H9 (cell line): Measurements from ENCODE around the gene THSD7A. TPM values are rescaled to one million over a fixed set of nuclear protein-coding genes. Genes with fewer than 3 reads are reported as not detected.

Source experiments
- DNase-seq: peaks from one replicate; pipeline ENCODE4 v3.0.0-alpha.2; 2017
- H2AFZ ChIP-seq: one replicate; pipeline ENCODE4 v1.6.1; 2013; ENCODE audit warnings: mild to moderate bottlenecking, low read length, control low read depth, moderate library complexity
- H2AK5ac ChIP-seq: 2 replicates; pipeline ENCODE4 v1.6.1; 2013; ENCODE audit warnings: low read length, control low read depth, mixed read lengths; ENCODE audit not compliant: insufficient read length
- H2BK120ac ChIP-seq: one replicate; pipeline ENCODE4 v1.6.1; 2013; ENCODE audit warnings: low read depth, mild to moderate bottlenecking, low read length, control low read depth, inconsistent platforms; ENCODE audit not compliant: poor library complexity, severe bottlenecking
- H2BK12ac ChIP-seq: 2 replicates; pipeline ENCODE4 v1.6.1; 2013; ENCODE audit warnings: low read length, control low read depth, mixed read lengths, low read depth; ENCODE audit not compliant: insufficient read length
- H2BK15ac ChIP-seq: 2 replicates; pipeline ENCODE4 v1.6.1; 2013; ENCODE audit warnings: low read depth, low read length, control low read depth
- H2BK20ac ChIP-seq: one replicate; pipeline ENCODE4 v1.6.1; 2013; ENCODE audit warnings: low read depth, mild to moderate bottlenecking, low read length, control low read depth, inconsistent platforms; ENCODE audit not compliant: poor library complexity, severe bottlenecking
- H2BK5ac ChIP-seq: 2 replicates; pipeline ENCODE4 v1.6.1; 2013; ENCODE audit warnings: low read length, control low read depth, mixed read lengths; ENCODE audit not compliant: insufficient read length
- H3K14ac ChIP-seq: 2 replicates; pipeline ENCODE4 v1.6.1; 2013; ENCODE audit warnings: low read length, control low read depth; ENCODE audit not compliant: insufficient read depth
- H3K18ac ChIP-seq: 2 replicates; pipeline ENCODE4 v1.6.1; 2013; ENCODE audit warnings: low read depth, mild to moderate bottlenecking, mixed read lengths, low read length, control low read depth; ENCODE audit not compliant: insufficient read length
- H3K23ac ChIP-seq: 2 replicates; pipeline ENCODE4 v1.6.1; 2013; ENCODE audit warnings: low read length, control low read depth, mixed read lengths, low read depth; ENCODE audit not compliant: insufficient read length
- H3K23me2 ChIP-seq: 2 replicates; pipeline ENCODE4 v1.6.1; 2013; ENCODE audit warnings: low read depth, mild to moderate bottlenecking, mixed read lengths, low read length, control low read depth; ENCODE audit not compliant: insufficient read length, poor library complexity, severe bottlenecking
- H3K27ac ChIP-seq: 2 replicates; pipeline ENCODE4 v1.5.1; 2013; ENCODE audit warnings: low read length, control low read depth, mixed read lengths, low read depth; ENCODE audit not compliant: insufficient read length
- H3K27me3 ChIP-seq: 2 replicates; pipeline ENCODE4 v1.6.1; 2013; ENCODE audit warnings: low read length, control low read depth, inconsistent platforms; ENCODE audit not compliant: insufficient read depth
- H3K4ac ChIP-seq: 2 replicates; pipeline ENCODE4 v1.6.1; 2013; ENCODE audit warnings: low read depth, mild to moderate bottlenecking, control low read depth, inconsistent platforms, low read length, moderate library complexity
- H3K4me1 ChIP-seq: 2 replicates; pipeline ENCODE4 v1.6.1; 2013; ENCODE audit warnings: low read length, control low read depth, inconsistent platforms; ENCODE audit not compliant: insufficient read depth
- H3K4me2 ChIP-seq: 2 replicates; pipeline ENCODE4 v1.6.1; 2013; ENCODE audit warnings: low read length, control low read depth, mixed read lengths; ENCODE audit not compliant: insufficient read length, insufficient read depth
- H3K56ac ChIP-seq: 2 replicates; pipeline ENCODE4 v1.6.1; 2013; ENCODE audit warnings: low read depth, mild to moderate bottlenecking, mixed read lengths, low read length, control low read depth; ENCODE audit not compliant: insufficient read length
- H3K79me1 ChIP-seq: 2 replicates; pipeline ENCODE4 v1.6.1; 2013; ENCODE audit warnings: low read depth, mild to moderate bottlenecking, moderate library complexity, low read length, control low read depth, inconsistent platforms; ENCODE audit not compliant: insufficient read depth, poor library complexity, severe bottlenecking
- H3K79me2 ChIP-seq: 2 replicates; pipeline ENCODE4 v1.6.1; 2013; ENCODE audit warnings: low read length, control low read depth, inconsistent platforms; ENCODE audit not compliant: insufficient read depth
- H3K9ac ChIP-seq: 2 replicates; pipeline ENCODE4 v1.6.1; 2013; ENCODE audit warnings: low read length, control low read depth, mixed read lengths; ENCODE audit not compliant: insufficient read length; ENCODE audit errors: extremely low read depth
- H3K9me3 ChIP-seq: one replicate; pipeline ENCODE4 v1.6.1; 2013; ENCODE audit warnings: low read depth, low read length, inconsistent platforms; ENCODE audit not compliant: control insufficient read depth
- H3T11ph ChIP-seq: one replicate; pipeline ENCODE4 v1.6.1; 2013; ENCODE audit warnings: mild to moderate bottlenecking, low read length, control low read depth, inconsistent platforms
- H4K20me1 ChIP-seq: one replicate; pipeline ENCODE4 v1.6.1; 2013; ENCODE audit not compliant: control insufficient read depth, insufficient read length, insufficient read depth
- H4K5ac ChIP-seq: 2 replicates; pipeline ENCODE4 v1.6.1; 2013; ENCODE audit warnings: low read depth, mild to moderate bottlenecking, mixed read lengths, low read length, control low read depth; ENCODE audit not compliant: insufficient read length
- H4K8ac ChIP-seq: replicated peaks from 2 replicates; pipeline ENCODE4 v1.6.1; 2013; ENCODE audit warnings: low read length, control low read depth, mixed read lengths, low read depth; ENCODE audit not compliant: insufficient read length
- H4K91ac ChIP-seq: 2 replicates; pipeline ENCODE4 v1.6.1; 2013; ENCODE audit warnings: low read depth, mild to moderate bottlenecking, moderate library complexity, mixed read lengths, low read length, control low read depth; ENCODE audit not compliant: insufficient read length
- H3K27ac Mint-ChIP-seq, 3 experiments: 2 replicates in 2 of 3; 3 replicates in 1 of 3; pipeline ENCODE4 v1.8.0; 2020 to 2021; ENCODE audit warnings: mixed read lengths in 3 of 3, mild to moderate bottlenecking in 1 of 3, moderate library complexity in 1 of 3
- H3K27me3 Mint-ChIP-seq: 2 replicates; pipeline ENCODE4 v1.8.0; 2021; ENCODE audit warnings: low read depth, mild to moderate bottlenecking, moderate library complexity, mixed read lengths
- H3K36me3 Mint-ChIP-seq, 3 experiments: 2 replicates in 2 of 3; 3 replicates in 1 of 3; pipeline ENCODE4 v1.8.0; 2020 to 2021; ENCODE audit warnings: low read depth in 3 of 3, mixed read lengths in 3 of 3; ENCODE audit not compliant: insufficient read depth in 1 of 3
- H3K4me1 Mint-ChIP-seq, 2 experiments: 2 replicates each; pipeline ENCODE4 v1.8.0; 2020; ENCODE audit warnings: mixed read lengths in 2 of 2
- H3K4me3 Mint-ChIP-seq, 2 experiments: 2 replicates in 1 of 2; 3 replicates in 1 of 2; pipeline ENCODE4 v1.8.0; 2020 to 2021; ENCODE audit warnings: mild to moderate bottlenecking in 2 of 2, mixed read lengths in 2 of 2, moderate library complexity in 1 of 2
- H3K9me3 Mint-ChIP-seq, 2 experiments: 2 replicates in 1 of 2; 3 replicates in 1 of 2; pipeline ENCODE4 v1.8.0; 2020; ENCODE audit warnings: mild to moderate bottlenecking in 2 of 2, mixed read lengths in 2 of 2, moderate library complexity in 1 of 2
- WGBS: extraction: QIAGEN DNeasy Blood & Tissue Kit; methylation state at CpG from one replicate; pipeline ENCODE4 v1.1.7; 2013; ENCODE audit warnings: missing lambda C conversion rate, low lambda C conversion rate, mixed read lengths; ENCODE audit not compliant: insufficient read length; ENCODE audit errors: extremely low coverage; 5-methylcytosine and 5-hydroxymethylcytosine counted together
- total RNA-seq: library from RNA; stranded (reverse); gene quantifications from 2 replicates; pipeline ENCODE4 v1.2.1, GENCODE V29; 2021
- TF ChIP-seq, protein P1 (sequence below): fragments of 200-600 bp; sonication (generic); conservative IDR thresholded peaks from 3 replicates; pipeline ENCODE4 v1.8.0; 2021; ENCODE audit warnings: antibody characterized with exemption, mild to moderate bottlenecking

THSD7A gene
- total RNA-seq, 1 experiment from 2014 or later = 0.42 TPM

DNA sequence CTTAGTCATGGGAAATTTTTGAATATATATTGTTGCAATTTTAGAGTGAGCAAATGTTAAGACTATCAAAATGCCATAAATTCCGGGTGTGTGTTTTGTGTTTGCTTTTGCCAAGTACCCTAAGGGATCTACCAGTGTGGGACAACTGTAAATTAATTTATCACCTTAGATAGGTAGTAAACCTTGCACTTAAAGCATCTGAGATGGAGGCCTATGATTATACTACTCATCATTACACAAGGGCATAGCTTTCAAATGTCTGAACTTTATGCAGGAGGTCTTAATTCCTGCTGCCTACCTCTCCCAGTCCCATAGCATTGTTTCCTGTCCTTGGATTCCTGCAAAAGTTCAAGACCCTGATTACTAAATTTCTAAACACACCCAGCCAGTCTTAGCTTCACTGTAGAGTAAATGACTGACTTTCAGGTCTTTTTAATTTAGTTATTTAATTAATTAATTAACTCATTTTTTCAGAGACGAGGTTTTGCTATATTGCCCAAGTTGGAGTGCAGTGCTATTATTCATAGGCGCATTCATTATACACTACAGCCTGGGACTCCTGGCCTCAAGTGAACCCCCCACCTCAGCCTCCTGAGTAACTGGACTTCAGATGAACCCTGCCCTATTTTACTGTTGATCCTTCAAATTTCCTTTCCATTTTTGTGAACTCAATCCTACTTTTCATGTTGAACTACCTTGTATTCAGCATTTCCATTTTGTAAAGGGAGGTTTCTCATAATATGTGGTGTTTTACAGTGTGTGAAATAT is 47.0 kb downstream of the THSD7A start:
- Histone ChIP-seq H2AK5ac (no peak overlapping the region), H3K14ac (no peak overlapping the region), H2BK20ac (no peak overlapping the region), H3K79me1 (no peaks in the 10 kb centered on the region), H3K4me1 (peaks cover 3% of the 10 kb centered on the region; the same call in 1 of the 2 replicates), H3K4me2 (no peak overlapping the region), H3K18ac (no peak overlapping the region), H2BK15ac (no peak overlapping the region), H3K9me3 (no peaks in the 10 kb centered on the region), H3K27me3 (no peaks in the 10 kb centered on the region), H3K79me2 (no peaks in the 10 kb centered on the region), H4K5ac (no peak overlapping the region), H3K27ac (no peak overlapping the region), H4K91ac (no peak overlapping the region), H4K20me1 (no peaks in the 10 kb centered on the region), H2BK12ac (no peak overlapping the region), H3K23ac (no peak overlapping the region), H2AFZ (no peak overlapping the region), H3K9ac (no peak overlapping the region), H3K4ac (no peak overlapping the region), H3T11ph (no peak overlapping the region), H2BK5ac (no peak overlapping the region), H3K23me2 (no peaks in the 10 kb centered on the region), H3K56ac (no peak overlapping the region), H4K8ac (no peak overlapping the region), H2BK120ac (no peak overlapping the region)
- Mint-ChIP-seq H3K27me3 (no peaks in the 10 kb centered on the region), H3K4me1 (peaks cover 2 to 8% of the 10 kb centered on the region in 2 experiments), H3K9me3 (no peaks in the 10 kb centered on the region), H3K36me3 (no peaks in the 10 kb centered on the region), H3K27ac (no peak overlapping the region; a peak in 1 of 7 replicates), H3K4me3 (no peak overlapping the region)
- no CpG with 5 or more reads among the region's 3 CpGs for whole genome bisulfite sequencing
- no peak for DNase-seq
- TF ChIP-seq, protein P1, sequence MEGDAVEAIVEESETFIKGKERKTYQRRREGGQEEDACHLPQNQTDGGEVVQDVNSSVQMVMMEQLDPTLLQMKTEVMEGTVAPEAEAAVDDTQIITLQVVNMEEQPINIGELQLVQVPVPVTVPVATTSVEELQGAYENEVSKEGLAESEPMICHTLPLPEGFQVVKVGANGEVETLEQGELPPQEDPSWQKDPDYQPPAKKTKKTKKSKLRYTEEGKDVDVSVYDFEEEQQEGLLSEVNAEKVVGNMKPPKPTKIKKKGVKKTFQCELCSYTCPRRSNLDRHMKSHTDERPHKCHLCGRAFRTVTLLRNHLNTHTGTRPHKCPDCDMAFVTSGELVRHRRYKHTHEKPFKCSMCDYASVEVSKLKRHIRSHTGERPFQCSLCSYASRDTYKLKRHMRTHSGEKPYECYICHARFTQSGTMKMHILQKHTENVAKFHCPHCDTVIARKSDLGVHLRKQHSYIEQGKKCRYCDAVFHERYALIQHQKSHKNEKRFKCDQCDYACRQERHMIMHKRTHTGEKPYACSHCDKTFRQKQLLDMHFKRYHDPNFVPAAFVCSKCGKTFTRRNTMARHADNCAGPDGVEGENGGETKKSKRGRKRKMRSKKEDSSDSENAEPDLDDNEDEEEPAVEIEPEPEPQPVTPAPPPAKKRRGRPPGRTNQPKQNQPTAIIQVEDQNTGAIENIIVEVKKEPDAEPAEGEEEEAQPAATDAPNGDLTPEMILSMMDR = no peak
